Measurements from ENCODE around the gene FER.

FER gene

GRCh38 chr5:109225716-109226625 is 478.3 kb downstream of the FER start:
- no peak for DNase-seq (ENCODE audit: low read depth in 2 of 3, low spot score in 1 of 3)

- DNase-seq (ENCODE audit: low read depth in 2 of 3, low spot score in 1 of 3), result no peak
Observed at GRCh38 chr5:109230369-109230768, 482.7 kb downstream of the FER start.

GRCh38 chr5:109231331-109231730 is 483.6 kb downstream of the FER start:
- DNase-seq (ENCODE audit: low read depth in 2 of 3, low spot score in 1 of 3), result no peak

GRCh38 chr5:109234381-109234780 is 486.7 kb downstream of the FER start:
- DNase-seq (ENCODE audit: low read depth in 2 of 3, low spot score in 1 of 3), result no peak

- no peak for DNase-seq (ENCODE audit: low read depth in 2 of 3, low spot score in 1 of 3)
Observed at GRCh38 chr5:109239456-109239855, 491.8 kb downstream of the FER start.

- no peak for DNase-seq (ENCODE audit: low read depth in 2 of 3, low spot score in 1 of 3)
Observed at GRCh38 chr5:109242518-109242917, 494.8 kb downstream of the FER start.

GRCh38 chr5:109246395-109246794 is 498.7 kb downstream of the FER start:
- no peak for DNase-seq (ENCODE audit: low read depth in 2 of 3, low spot score in 1 of 3)

All from stimulated activated CD4-positive, alpha-beta T cell treated with anti-CD3 and anti-CD28 coated beads, Interleukin-12 subunit alpha, Interleukin-12 subunit beta, amount 100 ng/mL, for 48 hours (primary cell).